Lung microvascular endothelial cell (primary cell): ENCODE measurements around the gene GJA4. TPM values are rescaled to one million over a fixed set of nuclear protein-coding genes. Genes with fewer than 3 reads are reported as not detected.
"Not testable (repeated sequence)": the region's sequence is repeated elsewhere in the genome, so short reads cannot be mapped to it uniquely, and the experiment has no call there.

Experiments used
- DNase-seq, 2 donors: peaks; one replicate each; pipeline versions ENCODE4 v3.0.0 to v3.0.0-alpha.2; 2010; ENCODE audit warnings: low read depth in 2 of 2
- total RNA-seq: library from RNA; depleted of rRNA; stranded (reverse); fragments of >200 nt; gene quantifications from 2 replicates; pipeline ENCODE4 v1.2.1, GENCODE V29; 2014

Gene GJA4
- total RNA-seq, 1 donor from 2014 or later: 47.2 TPM

GRCh38 chr1:34787461-34788420, 5.1 kb upstream of the GJA4 start:
- peak; percentile 34 to 69 for DNase-seq

- DNase-seq: no peak
Measured at GRCh38 chr1:34790985-34791384, 1.8 kb upstream of the GJA4 start.

GRCh38 chr1:34792424-34792823, 375 bp upstream of the GJA4 start:
- DNase-seq: no peak

- DNase-seq: no peak
Measured at GRCh38 chr1:34794001-34794789, 1.4 kb downstream of the GJA4 start.

GRCh38 chr1:34794790-34795180, 2.0 kb downstream of the GJA4 start:
- DNase-seq: no peak

- DNase-seq: no peak
Measured at GRCh38 chr1:34795916-34796315, 3.1 kb downstream of the GJA4 start.

GRCh38 chr1:34796990-34797389, 4.2 kb downstream of the GJA4 start:
- no peak for DNase-seq

GRCh38 chr1:34800214-34800613, 7.4 kb downstream of the GJA4 start:
- DNase-seq: no peak

GRCh38 chr1:34803770-34804169, 11.0 kb downstream of the GJA4 start:
- DNase-seq: no peak

GRCh38 chr1:34806396-34806795, 13.6 kb downstream of the GJA4 start:
- no peak for DNase-seq

- DNase-seq: no peak
Measured at GRCh38 chr1:34808051-34808810, 15.4 kb downstream of the GJA4 start.

GRCh38 chr1:34810781-34811180, 18.0 kb downstream of the GJA4 start:
- DNase-seq: not testable (repeated sequence)

GRCh38 chr1:34816332-34816731, 23.5 kb downstream of the GJA4 start:
- no peak for DNase-seq

GRCh38 chr1:34816778-34817177, 24.0 kb downstream of the GJA4 start:
- no peak for DNase-seq

- DNase-seq: not testable (repeated sequence)
Measured at GRCh38 chr1:34818862-34819261, 26.1 kb downstream of the GJA4 start.

GRCh38 chr1:34822202-34822601, 29.4 kb downstream of the GJA4 start:
- DNase-seq: no peak

GRCh38 chr1:34824817-34825454, 32.1 kb downstream of the GJA4 start:
- no peak for DNase-seq

GRCh38 chr1:34825455-34826091, 32.8 kb downstream of the GJA4 start:
- DNase-seq: peak; percentile 4 to 95

- DNase-seq: no peak
Measured at GRCh38 chr1:34827341-34827941, 34.6 kb downstream of the GJA4 start.

- no peak for DNase-seq
Measured at GRCh38 chr1:34828611-34829010, 35.8 kb downstream of the GJA4 start.
